GM18909 (cell line): ENCODE data around the gene ZNF883.
"Not testable (repeated sequence)": the region's sequence is repeated elsewhere in the genome, so short reads cannot be mapped to it uniquely, and the experiment has no call there.

Source experiments
- ATAC-seq: cut with Tn5 transposase; IDR thresholded peaks from one replicate; pipeline ENCODE4 v1.9.1; 2021; ENCODE audit warnings: mild to moderate bottlenecking; ENCODE audit not compliant: unreplicated experiment, poor library complexity

Gene ZNF883

DNA sequence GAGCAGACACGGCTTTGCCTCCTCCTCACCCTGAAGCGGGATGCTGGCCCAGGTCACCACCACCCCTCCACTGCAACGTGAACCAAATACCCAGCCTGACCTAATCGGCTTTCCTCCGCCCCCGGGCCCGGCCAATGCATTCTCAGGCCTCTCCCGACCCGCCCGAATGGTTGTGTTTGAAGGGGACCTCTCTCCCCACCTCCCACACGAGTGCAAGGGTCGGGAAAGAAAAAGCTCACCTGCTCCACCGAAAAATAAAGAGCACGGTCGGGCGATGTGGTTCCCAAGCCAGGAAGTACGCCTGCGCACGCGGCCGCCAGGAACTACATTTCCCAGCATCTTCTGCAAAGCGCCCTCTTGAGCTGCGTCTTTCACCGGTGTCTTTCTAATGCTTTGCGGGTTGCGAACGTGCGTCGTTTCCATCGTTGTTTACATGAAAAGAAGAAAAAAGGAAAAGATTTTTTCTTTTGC lies at the start of gene ZNF883:
Gene ZNF883 (minus strand): TSS at position 282 of the 471 bp plus-strand sequence.
- ATAC-seq, result no peak

GRCh38 chr9:113061072-113061850 lies 49.3 kb upstream of the ZNF883 start:
- ATAC-seq, result not testable (repeated sequence)

DNA sequence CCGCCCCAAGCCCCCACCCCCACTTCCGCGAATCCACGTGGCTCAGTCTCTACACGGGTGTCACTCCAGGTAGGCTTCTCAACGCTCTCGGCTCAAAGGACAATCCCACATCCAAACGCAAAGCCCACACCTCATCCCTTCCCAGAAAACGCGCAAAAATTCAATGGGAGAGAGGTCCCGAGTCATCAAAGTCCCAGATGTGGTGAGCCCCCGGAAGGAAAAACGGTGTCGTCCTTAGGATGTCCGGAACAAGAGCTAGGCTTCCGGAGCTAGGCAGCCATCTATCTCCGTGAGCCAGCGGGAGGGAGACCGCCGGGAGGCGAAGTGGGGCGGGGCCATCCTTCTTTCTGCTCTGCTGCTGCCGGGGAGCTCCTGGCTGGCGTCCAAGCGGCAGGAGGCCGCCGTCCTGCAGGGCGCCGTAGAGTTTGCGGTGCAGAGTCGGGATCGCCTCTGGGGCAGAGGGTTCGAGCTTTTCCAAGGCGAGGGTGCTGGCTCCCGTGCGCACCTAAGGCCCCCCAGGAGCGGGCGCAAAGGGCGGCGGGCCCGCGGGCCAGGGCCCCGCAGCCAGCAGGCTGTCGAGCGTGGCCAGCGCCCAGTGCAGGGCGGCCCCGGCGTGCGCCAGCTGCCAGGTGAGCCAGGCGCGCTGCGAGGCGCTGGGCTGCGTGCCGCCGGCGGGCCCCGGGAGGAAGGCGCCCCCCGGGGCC lies 47.7 kb upstream of the ZNF883 start:
- not testable (repeated sequence) for ATAC-seq

GRCh38 chr9:113057193-113057592 lies 45.2 kb upstream of the ZNF883 start:
- no peak for ATAC-seq

DNA sequence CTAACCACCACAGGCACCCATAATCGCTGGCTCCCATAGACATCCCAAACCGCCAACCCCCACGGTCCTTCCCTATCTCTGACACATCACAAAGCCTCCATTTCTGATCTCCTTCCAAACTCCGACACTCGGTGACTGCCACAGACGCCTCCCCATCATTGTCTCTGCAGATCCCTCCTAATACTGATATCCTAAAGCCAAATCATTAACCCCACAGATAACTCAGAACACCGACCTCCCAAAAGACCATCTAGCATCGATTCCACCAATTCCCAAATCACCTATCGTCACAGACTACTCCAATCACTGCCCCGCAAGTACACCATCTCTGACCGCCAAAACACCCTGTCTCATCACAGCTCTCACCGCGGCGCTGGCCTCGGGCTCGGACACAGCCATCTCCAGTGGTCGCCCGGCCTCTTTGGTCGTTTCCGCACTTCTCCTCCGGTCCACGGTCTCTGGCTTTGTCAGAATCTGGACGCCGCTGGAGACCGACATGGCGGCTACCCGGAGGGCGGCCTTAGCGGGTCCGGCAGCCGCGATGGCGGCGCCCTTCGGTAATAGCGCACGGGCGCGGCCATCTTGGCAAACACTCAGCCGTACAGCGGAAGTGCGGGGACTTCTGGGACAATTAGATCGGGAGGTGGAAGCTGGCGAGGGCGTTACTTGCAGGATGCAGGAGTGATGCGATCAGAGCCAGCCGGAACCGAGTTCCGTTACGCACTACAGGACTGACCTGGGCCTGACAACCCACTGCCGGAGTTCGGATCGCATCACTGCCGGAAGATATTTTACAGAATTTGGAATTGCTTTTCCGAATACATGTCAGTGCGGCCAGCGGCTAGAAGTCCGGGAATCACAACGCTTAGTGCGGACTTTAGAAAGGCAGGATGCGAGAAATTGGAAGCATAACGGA lies 44.5 kb upstream of the ZNF883 start, which contains the start of gene ZFP37:
Gene ZFP37 (minus strand): TSS at position 534 of the 916 bp plus-strand sequence. CDS start 36 bp downstream, at position 498.
- peak; percentile 98 for ATAC-seq

GRCh38 chr9:113042884-113043657 lies 31.1 kb upstream of the ZNF883 start:
- no peak for ATAC-seq

GRCh38 chr9:113026200-113026599 lies 14.2 kb upstream of the ZNF883 start:
- no peak for ATAC-seq

- ATAC-seq, result no peak
Measured at GRCh38 chr9:113018247-113018646, 6.3 kb upstream of the ZNF883 start.

DNA sequence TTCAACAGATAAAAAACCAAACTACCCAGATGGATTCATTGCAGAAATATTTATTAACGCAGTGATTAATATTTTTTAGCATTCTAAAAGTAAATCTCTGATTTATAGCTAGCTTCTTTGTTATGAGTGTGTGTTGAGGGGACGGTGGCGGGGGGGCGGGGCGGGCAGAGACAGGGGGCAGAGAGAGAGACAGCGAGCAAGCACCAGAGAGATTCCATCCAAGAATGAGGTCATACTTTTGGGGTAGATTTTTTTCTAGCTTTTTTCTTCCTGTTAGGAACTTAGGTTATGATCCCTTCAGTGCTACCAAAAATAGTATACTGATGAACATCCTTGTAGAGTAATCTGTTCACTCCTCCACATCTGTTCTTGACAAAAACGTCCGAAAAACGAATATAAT lies 500 bp upstream of the ZNF883 start:
- no peak for ATAC-seq

DNA sequence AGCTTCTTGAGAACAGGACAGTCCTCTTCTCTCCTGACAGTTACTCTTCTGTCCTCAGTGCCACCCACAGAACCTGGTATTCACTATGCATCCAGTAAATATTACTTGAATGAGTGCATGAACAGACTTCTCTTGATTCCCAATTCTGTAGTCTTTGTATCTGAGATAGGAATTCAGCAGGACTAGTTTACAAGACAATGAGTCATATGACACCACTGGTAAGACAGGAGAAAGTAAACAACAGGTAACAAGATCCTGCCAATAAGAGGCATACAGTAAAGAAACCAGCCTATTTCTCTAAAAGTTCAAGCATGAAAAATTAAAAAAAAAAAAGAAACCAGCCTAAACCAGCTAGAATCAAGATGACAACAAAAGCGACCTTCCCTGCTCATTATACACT lies 6.2 kb downstream of the ZNF883 start:
- ATAC-seq, result no peak

DNA sequence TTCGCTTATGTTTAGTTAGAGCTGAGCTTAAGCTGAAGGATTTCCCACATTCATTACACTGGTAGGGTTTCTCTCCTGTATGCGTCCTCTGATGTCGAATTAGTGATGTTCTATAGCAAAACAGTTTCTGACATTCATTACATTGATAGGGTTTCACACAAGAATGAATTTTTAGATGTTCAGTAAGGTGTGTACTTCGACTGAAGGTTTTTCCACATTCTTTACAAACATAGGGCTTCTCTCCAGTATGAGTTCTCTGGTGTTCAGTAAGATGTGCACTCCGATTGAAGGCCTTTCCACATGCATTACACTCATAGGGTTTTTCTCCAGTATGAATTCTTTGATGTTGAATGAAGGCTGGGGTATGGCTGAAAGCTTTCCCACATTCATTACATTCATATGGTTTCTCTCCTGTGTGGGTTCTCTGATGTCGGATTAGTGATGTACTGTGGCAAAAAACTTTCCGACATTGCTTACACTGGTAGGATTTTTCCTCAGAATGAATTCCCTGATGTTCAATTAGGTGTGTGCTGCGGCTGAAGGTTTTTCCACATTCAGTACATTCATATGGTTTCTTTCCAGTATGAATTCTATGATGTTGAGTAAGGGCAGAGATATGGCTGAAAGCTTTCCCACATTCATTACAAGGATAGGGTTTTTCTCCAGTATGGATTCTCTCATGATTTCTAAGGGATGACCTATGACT lies 14.6 kb downstream of the ZNF883 start:
- ATAC-seq, result no peak

DNA sequence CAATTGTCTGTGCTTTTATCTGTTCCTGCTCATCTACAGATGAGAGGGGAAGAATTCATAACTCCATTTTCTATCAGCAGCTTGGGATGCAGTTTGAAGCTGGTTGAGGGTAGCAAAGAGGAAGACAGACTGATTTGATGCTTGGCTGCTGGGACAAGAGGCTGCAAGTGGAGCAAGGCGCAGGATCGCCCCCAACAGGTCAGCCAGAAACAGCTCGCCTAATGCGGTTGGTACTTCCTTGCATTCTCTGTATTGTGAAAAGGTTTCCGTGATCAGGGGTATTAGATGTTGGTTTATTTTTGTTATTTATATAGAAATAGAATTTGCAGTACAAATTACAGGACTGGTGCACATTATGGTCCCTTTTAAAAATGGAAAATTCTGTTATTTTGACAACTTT lies 40.6 kb downstream of the ZNF883 start:
- no peak for ATAC-seq

GRCh38 chr9:112970939-112971338 lies 41.1 kb downstream of the ZNF883 start:
- no peak for ATAC-seq

- ATAC-seq, result no peak
Measured at GRCh38 chr9:112969730-112970129, 42.3 kb downstream of the ZNF883 start.

- no peak for ATAC-seq
Measured at GRCh38 chr9:112955550-112955949, 56.4 kb downstream of the ZNF883 start.

GRCh38 chr9:112945620-112946208 lies 66.3 kb downstream of the ZNF883 start:
- no peak for ATAC-seq

DNA sequence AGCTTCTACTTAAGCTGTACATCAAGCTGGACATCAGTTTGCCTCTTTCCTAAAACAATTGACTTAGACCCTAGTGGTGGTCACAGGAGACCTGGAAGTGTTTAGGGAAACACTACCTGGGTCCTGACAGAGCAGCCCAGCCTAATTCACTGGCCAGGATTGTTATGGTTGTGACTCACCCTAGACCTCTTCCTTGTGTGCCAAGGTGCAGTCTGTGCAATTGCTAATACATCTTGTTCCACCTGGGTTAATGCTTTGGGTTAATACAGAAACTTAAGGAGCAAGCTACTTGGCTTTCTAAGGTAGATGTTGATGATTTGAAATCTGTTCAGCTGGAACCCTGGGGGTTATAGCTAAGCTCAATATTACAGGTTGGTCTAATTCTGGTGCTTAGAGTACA lies 72.6 kb downstream of the ZNF883 start:
- ATAC-seq, result no peak

DNA sequence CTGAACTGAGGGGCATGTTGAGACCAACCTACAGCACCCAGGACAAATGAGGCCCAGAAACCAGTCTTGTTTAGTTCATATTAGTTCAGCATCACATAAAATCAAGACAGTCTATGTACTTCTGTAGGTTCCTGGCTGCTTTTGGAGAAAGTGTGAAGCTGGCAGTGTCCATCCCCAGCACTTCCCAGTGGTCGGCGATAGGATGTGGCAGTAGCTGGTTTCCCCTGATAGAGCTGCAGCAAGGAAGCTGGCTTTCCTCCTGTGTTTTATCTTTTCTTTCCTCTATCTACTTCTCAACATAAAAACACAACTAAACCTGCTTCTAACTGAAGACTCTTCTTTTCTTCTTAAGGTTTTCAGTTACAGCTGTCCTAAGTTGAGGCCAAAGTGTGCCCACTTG lies 78.3 kb downstream of the ZNF883 start:
- no peak for ATAC-seq
